Central memory CD8-positive, alpha-beta T cell (primary cell): Measurements from ENCODE around the gene PI4K2A.
"Not testable (repeated sequence)": the region's sequence is repeated elsewhere in the genome, so short reads cannot be mapped to it uniquely, and the experiment has no call there.

Experiments used
- ATAC-seq: fragments of 150-1000 bp; cut with Tn5 transposase; replicated peaks from 2 replicates; pipeline ENCODE4 v1.10.0; 2022; ENCODE audit warnings: mild to moderate bottlenecking, moderate FRiP score, moderate number of reproducible peaks; ENCODE audit not compliant: poor library complexity, severe bottlenecking; ENCODE audit errors: extremely low read depth
- DNase-seq, 2 donors: peaks; one replicate each; pipeline ENCODE4 v3.0.0; 2021; ENCODE audit warnings: low spot score in 2 of 2
- H3K27ac Mint-ChIP-seq: one replicate; pipeline ENCODE4 v1.8.0; 2022; ENCODE audit warnings: low read depth, mild to moderate bottlenecking, moderate library complexity, mixed read lengths
- H3K27me3 Mint-ChIP-seq: one replicate; pipeline ENCODE4 v1.8.0; 2022; ENCODE audit warnings: mixed read lengths
- H3K36me3 Mint-ChIP-seq: one replicate; pipeline ENCODE4 v1.8.0; 2022; ENCODE audit warnings: mild to moderate bottlenecking, moderate library complexity, mixed read lengths; ENCODE audit not compliant: insufficient read depth
- H3K4me1 Mint-ChIP-seq: one replicate; pipeline ENCODE4 v1.8.0; 2022; ENCODE audit warnings: mixed read lengths
- H3K4me3 Mint-ChIP-seq: one replicate; pipeline ENCODE4 v1.8.0; 2022; ENCODE audit warnings: mild to moderate bottlenecking, moderate library complexity, mixed read lengths
- H3K9me3 Mint-ChIP-seq: one replicate; pipeline ENCODE4 v1.8.0; 2022; ENCODE audit warnings: mixed read lengths

The PI4K2A gene

DNA sequence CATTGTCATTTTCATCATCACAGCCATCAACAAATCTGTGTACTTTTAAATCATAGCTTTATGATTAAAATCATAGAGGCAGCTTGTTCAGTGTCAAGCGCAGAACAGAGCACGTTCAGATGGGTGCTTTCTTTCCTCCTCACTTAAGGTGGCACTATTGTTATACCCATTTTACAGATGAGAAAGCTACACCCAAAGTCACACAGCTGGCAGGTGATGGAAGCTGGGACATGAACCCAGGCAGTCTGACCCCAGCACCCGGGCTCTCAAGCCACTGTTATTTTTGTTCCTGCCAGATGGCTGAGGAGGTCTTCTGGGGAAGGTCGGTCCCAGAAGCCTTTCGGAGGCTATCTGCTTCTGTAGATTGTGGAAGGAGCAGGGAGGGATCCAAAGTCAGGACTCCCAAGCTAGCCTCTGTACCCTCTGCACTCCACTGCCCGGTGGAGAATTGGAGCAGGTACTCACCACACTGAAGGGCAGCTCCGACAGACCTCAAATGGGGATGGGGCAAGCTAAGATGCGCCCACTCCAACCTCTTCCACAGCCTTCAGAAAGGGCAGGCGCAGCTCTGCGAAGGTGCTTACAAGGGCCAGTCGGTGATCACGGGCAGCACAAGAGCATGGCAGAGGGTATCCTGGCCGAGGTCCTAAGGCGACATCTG, 46.0 kb downstream of the PI4K2A start:
- Mint-ChIP-seq H3K36me3 (peaks cover 5% of the 10 kb centered on the region), H3K27me3 (no peaks in the 10 kb centered on the region), H3K4me1 (peaks cover 8% of the 10 kb centered on the region), H3K27ac (peak overlapping the region; percentile 29), H3K9me3 (no peaks in the 10 kb centered on the region), H3K4me3 (peak overlapping the region; percentile 83)
- ATAC-seq (peak; percentile 15), DNase-seq (no peak)

DNA sequence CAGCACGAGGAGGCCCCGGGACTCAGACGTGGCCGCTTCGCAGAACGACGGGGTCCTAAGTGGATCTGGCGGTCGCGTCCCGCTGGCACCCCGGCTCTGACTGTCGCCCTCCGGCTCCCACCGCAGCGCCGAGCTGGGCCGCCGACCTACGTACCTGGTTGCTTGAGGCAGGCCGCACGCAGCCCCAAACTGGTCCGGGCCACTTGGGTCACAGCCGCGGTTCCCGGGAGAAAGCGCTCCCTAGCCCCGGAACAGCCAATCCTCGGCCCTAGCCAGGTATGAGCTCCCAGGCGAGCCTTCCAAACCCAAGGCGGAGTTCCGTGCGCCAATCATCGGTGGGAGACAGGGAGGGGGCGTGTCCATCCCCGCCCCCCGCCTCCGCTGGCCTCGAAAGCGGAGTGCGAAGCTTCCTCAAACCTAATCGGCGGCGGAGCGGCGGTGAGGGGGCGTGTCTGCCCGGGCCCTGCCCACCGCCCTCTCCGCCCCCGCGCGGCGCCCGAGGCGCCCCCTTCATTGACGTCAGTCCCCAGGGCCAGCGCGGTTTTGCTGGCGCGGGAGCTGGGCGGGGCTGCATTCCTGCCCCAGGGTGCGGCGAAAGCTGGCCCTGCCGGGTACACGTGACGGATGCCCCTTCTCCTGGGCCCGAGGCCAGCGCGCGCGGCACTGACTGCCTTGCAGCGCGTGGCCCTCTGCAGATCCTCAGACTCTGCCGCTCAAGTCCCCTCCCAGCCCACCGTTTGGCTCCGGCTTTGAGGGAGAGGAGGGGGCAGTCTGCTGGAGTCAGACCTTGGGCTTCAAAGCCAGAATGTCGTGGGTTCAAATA, 46.7 kb downstream of the PI4K2A start, which contains the start of gene AVPI1:
Gene AVPI1 (minus strand): TSS at position 280 of the 823 bp plus-strand sequence. CDS start 7,336 bp downstream, outside the sequence.
- Mint-ChIP-seq H3K36me3 (peaks cover 5% of the 10 kb centered on the region), H3K9me3 (no peaks in the 10 kb centered on the region), H3K27me3 (no peaks in the 10 kb centered on the region), H3K4me3 (peak within 1 kb of the TSS; percentile 83), H3K4me1 (peaks cover 8% of the 10 kb centered on the region), H3K27ac (peak within 1 kb of the TSS; percentile 29)
- DNase-seq (peak; percentile 92), ATAC-seq (peak; percentile 88)

DNA sequence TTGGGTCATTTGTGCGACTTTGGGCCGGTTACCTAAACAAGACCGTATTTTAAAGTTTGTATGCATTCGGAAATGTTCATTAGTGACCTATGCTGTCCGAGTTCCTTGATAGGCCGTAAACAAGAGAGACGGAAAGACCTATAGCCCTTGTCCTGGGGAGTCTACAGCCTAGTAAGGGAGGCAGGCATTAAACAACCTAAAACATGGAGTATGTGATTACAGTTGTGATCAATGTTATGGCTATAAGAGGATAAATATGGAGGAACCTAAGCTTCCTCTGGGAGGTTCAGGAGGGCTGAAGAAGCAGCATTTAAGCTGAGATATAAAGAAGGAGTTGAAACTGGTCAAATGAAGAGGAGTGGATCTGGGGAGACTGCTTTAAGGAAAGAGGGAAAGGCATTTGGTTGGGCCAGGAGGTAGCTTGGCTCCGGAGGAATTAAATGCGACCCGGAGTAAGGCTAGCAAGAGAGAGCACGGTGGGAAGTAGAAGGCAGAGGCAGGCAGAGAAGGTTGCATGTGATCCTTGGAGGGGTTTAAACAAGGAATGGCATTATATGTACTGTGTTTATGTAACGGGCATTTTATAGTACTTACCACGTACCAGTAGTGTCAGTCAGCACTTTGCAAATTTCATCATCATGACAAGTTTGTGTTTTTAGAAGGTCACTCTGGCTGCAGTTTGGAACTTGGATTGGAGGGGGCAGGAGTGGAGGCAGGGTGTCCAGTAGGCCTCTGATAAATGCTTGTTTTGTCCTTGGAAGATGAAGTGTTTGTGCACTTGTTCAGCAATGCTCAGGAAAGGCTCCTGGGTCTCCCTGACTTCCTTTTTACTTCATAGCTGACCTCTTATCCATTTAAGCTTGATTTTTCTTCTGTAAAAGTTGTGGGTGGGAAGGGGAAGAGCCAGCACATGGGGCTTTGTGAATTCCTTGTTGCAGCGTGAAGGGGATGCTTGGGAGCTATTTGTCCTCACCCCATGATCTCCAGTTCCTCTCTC, 47.6 kb downstream of the PI4K2A start:
- Mint-ChIP-seq H3K36me3 (peaks cover 5% of the 10 kb centered on the region), H3K27me3 (no peaks in the 10 kb centered on the region), H3K4me1 (peaks cover 8% of the 10 kb centered on the region), H3K9me3 (no peaks in the 10 kb centered on the region), H3K27ac (peak overlapping the region; percentile 6), H3K4me3 (peak overlapping the region; percentile 83)
- ATAC-seq (no peak), DNase-seq (no peak)

DNA sequence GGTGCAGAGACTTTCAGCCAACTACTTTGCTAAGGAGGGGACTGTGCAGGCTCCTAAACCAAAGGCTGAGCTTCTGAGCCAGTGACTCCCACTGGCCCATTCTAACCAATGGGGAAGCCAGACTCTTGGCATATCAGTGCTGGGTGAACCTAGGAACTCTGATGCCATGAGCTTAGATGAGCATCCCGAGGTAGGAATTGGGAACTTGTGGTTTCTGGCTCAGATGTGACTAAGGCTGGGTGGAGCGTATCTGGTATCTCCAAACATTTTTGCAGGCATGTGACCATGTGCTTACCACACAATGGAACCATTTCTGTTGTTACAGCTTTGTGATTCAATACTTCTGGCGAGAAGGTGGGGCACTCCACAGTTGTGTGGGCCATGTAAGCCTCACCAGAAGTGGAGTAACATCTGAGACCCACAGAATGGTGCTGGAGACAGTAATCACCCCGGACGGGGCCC, 49.1 kb downstream of the PI4K2A start:
- Mint-ChIP-seq H3K36me3 (peaks cover 5% of the 10 kb centered on the region), H3K27ac (no peak overlapping the region), H3K27me3 (no peaks in the 10 kb centered on the region), H3K4me1 (peaks cover 8% of the 10 kb centered on the region), H3K4me3 (no peak overlapping the region), H3K9me3 (no peaks in the 10 kb centered on the region)
- DNase-seq (no peak), ATAC-seq (no peak)

DNA sequence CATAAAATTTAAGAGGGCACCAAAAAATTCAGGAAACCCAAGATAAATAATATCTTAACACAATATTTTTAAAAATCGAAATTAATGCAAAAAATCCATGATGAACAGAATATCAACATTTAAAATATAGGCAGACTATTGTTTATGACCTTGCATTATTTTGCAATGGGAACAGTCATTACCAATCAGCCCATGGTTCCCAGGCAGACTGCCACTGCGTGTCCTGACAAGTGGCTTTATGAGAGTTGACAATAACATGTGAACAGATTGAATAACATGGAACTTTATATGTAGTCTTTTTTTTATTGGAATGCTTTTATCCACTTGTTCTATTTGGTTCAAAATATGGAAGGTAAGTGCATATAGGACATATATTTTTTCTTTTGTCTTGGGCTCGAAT, 49.7 kb downstream of the PI4K2A start:
- no peak for ATAC-seq

DNA sequence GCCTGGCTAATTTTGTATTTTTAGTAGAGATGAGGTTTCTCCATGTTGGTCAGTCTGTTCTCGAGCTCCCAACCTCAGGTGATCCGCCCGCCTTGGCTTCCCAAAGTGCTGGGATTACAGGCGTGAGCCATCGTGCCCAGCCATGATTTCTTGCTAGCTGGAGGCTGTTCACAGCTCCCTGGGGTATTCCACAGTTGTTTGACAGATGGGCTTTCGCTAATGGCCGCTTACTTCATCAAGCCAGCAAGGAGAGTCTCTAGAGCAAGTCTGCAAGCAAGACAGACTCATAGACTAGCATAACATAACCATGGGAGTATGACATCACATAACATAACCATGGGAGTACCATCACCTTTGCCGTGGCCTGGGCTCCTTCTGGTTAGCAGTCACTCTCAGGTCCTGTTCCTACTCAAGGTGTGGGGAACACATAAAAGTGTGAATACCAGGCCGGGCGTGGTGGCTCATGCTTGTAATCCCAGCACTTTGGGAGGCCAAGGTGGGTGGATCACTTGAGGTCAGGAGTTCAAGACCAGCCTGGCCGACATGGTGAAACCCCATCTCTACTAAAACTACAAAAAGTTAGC, 57.7 kb downstream of the PI4K2A start:
- ATAC-seq, H3K4me1 Mint-ChIP-seq, H3K27ac Mint-ChIP-seq, H3K9me3 Mint-ChIP-seq, DNase-seq, H3K27me3 Mint-ChIP-seq, H3K4me3 Mint-ChIP-seq, H3K36me3 Mint-ChIP-seq: not testable (repeated sequence)

More for the DNA sequence above, 49.7 kb downstream of the PI4K2A start:
- Mint-ChIP-seq H3K27ac (no peak overlapping the region), H3K9me3 (no peaks in the 10 kb centered on the region), H3K36me3 (peaks cover 5% of the 10 kb centered on the region), H3K4me3 (no peak overlapping the region), H3K27me3 (no peaks in the 10 kb centered on the region), H3K4me1 (peaks cover 8% of the 10 kb centered on the region)
- DNase-seq, result no peak

DNA sequence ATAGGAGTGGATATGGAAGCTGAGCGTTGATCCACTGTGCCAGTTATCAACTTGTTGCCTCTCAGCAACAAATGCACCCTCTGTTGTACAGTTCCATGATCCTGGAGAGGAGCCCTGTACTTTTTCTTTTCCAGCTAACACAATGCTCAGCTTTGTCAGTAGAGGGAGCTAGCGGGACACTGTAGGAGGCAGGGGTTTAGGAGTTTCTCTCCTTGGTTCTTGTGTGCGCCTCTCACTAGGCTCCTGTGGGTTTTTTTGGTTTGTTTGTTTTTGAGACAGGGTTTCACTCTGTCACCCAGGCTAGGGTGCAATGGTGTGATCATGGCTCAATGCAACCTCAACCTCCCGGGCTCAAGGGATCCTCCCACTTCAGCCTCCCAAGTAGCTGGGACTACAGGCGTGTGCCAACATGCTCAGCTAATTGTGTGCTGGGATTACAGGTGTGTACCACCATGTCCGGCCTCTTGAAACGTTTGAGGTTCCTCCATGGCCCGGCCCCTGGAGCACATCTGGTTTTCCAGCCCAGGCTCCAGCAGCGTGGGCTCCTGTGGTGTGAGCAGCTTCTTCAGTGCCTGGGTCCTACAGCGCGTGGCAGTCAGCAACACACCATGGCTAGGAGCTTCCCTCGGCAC, 61.1 kb downstream of the PI4K2A start:
- DNase-seq, result peak in 1 of 2 donors; percentile 30
- no peaks in the 10 kb centered on the region for H3K36me3 Mint-ChIP-seq
- peaks cover 16% of the 10 kb centered on the region for H3K27me3 Mint-ChIP-seq
- no peaks in the 10 kb centered on the region for H3K4me1 Mint-ChIP-seq
- H3K9me3 Mint-ChIP-seq, result no peaks in the 10 kb centered on the region
- no peak overlapping the region for H3K27ac Mint-ChIP-seq
- no peak overlapping the region for H3K4me3 Mint-ChIP-seq
- peak; percentile 88 for ATAC-seq

DNA sequence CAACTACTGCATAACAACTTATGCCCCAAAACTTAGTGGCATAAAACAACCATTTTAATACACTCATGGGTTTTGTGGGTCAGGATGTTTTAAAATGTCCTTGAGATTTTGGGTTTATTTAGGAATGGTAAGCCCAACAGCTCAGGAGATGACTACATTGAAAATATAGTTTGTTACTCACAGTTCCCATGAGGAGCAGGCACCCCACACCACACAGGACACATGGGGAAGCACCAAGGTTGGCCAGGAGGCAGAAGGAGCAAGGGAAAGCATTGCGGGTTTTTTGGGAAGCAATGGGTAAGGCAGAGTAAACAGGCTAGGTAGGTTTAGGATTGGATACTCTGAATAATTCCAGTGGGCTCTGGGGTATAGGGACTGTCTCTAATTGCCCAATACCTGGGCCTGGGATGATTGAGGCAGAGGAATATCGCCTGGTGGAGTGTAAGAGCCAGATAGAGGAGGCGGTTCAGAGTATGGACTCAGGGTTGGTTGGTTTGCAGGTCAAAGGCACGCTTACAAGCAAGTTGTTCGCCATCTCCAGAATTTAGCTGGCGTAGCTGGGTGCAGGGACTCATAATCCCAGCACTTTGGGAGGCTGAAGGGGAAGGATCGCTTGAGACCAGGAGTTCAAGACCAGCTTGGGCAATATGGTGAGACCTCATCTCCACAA, 63.1 kb downstream of the PI4K2A start:
- Mint-ChIP-seq H3K4me1 (no peaks in the 10 kb centered on the region), H3K27me3 (peaks cover 22% of the 10 kb centered on the region), H3K27ac (no peak overlapping the region), H3K9me3 (no peaks in the 10 kb centered on the region), H3K4me3 (no peak overlapping the region), H3K36me3 (no peaks in the 10 kb centered on the region)
- no peak for ATAC-seq
- no peak for DNase-seq

DNA sequence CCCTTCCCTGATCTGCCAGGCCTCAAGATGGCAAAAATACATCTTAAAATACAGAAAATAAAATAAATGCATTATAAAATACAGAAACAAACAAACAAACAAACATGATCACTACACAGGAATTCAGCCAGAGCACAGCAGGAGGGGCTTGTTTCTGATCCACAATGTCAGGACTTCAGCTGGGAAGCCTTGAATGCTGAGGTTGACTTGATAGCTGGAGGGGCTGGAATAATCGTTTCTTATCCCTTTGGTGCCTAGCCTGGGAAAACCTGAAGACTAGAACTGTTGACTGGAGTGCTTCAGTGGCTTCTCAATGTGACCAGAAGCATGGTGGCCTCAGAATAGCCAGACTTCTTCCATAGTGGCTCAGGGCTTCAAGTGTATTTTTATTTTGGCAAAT, 63.9 kb downstream of the PI4K2A start:
- H3K4me1 Mint-ChIP-seq, result no peaks in the 10 kb centered on the region
- no peaks in the 10 kb centered on the region for H3K9me3 Mint-ChIP-seq
- peaks cover 31% of the 10 kb centered on the region for H3K27me3 Mint-ChIP-seq
- ATAC-seq, result no peak
- no peak overlapping the region for H3K27ac Mint-ChIP-seq
- DNase-seq, result no peak
- no peaks in the 10 kb centered on the region for H3K36me3 Mint-ChIP-seq
- H3K4me3 Mint-ChIP-seq, result no peak overlapping the region

DNA sequence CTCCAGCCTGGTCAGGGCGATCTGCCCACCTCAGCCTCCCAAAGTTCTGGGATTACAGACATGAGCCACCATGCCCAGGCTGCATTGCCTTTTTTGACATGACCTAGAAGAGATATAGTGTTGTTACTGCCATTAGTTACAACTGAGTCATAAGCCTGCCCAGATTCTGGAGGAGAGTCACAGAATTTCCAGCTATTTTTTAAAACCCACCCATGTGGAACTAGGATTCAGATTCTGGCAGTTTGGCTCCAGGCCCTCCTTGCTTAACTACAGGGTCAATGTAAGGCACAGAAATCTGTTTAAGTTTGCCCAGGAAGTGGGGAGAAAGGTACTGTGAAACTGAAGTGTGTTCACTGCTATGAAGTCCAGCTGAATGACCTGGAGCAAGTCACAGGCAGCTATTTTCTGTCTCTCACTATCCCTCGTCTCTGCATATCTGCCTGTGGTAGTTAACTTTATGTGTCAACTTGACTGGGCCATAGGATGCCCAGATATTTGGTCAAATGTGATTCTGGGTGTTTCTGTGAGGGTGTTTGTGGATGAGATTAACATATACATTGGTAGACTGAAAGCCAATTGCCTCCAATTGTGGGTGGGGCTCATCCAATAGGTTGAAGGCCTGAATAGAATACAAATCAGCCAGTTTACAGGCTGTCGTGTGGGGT, 64.7 kb downstream of the PI4K2A start:
- H3K9me3 Mint-ChIP-seq, result no peaks in the 10 kb centered on the region
- H3K36me3 Mint-ChIP-seq, result no peaks in the 10 kb centered on the region
- H3K27me3 Mint-ChIP-seq, result peaks cover 38% of the 10 kb centered on the region
- DNase-seq, result no peak
- ATAC-seq, result no peak
- no peaks in the 10 kb centered on the region for H3K4me1 Mint-ChIP-seq
- no peak overlapping the region for H3K4me3 Mint-ChIP-seq
- H3K27ac Mint-ChIP-seq, result no peak overlapping the region
